HG03097 (cell line): ENCODE measurements around the gene PARVA.

Experiments used
- ATAC-seq: cut with Tn5 transposase; IDR thresholded peaks from one replicate; pipeline ENCODE4 v1.9.1; 2021; ENCODE audit not compliant: unreplicated experiment, low FRiP score

Gene PARVA

GRCh38 chr11:12375720-12376119 lies 1.7 kb upstream of the PARVA start:
- ATAC-seq: no peak

GRCh38 chr11:12376259-12377081 lies 901 bp upstream of the PARVA start:
- no peak for ATAC-seq

- no peak for ATAC-seq
These were observed 638 bp downstream of the PARVA start for GRCh38 chr11:12377824-12378593.

GRCh38 chr11:12380565-12381325 lies 3.4 kb downstream of the PARVA start:
- ATAC-seq: no peak

- no peak for ATAC-seq
These were observed 4.5 kb downstream of the PARVA start for GRCh38 chr11:12381875-12382274.

GRCh38 chr11:12382451-12382850 lies 5.1 kb downstream of the PARVA start:
- no peak for ATAC-seq

GRCh38 chr11:12386309-12386708 lies 8.9 kb downstream of the PARVA start:
- ATAC-seq: no peak

- no peak for ATAC-seq
These were observed 9.4 kb downstream of the PARVA start for GRCh38 chr11:12386745-12387144.

GRCh38 chr11:12388173-12388572 lies 10.8 kb downstream of the PARVA start:
- ATAC-seq: no peak

GRCh38 chr11:12388939-12389670 lies 11.7 kb downstream of the PARVA start:
- no peak for ATAC-seq

GRCh38 chr11:12389676-12390657 lies 12.6 kb downstream of the PARVA start:
- no peak for ATAC-seq

GRCh38 chr11:12390687-12391110 lies 13.3 kb downstream of the PARVA start:
- no peak for ATAC-seq

GRCh38 chr11:12392672-12393071 lies 15.3 kb downstream of the PARVA start:
- ATAC-seq: no peak

GRCh38 chr11:12393691-12394090 lies 16.3 kb downstream of the PARVA start:
- ATAC-seq: no peak

GRCh38 chr11:12394601-12395000 lies 17.2 kb downstream of the PARVA start:
- ATAC-seq: no peak

- ATAC-seq: no peak
These were observed 18.0 kb downstream of the PARVA start for GRCh38 chr11:12395333-12395732.

- ATAC-seq: no peak
These were observed 20.6 kb downstream of the PARVA start for GRCh38 chr11:12397931-12398334.

- ATAC-seq: no peak
These were observed 22.0 kb downstream of the PARVA start for GRCh38 chr11:12399355-12399754.

GRCh38 chr11:12402025-12402424 lies 24.7 kb downstream of the PARVA start:
- ATAC-seq: no peak
